ENCODE results near the gene TRUB1.
A peak's percentile ranks its signal among the peaks of the same experiment; 100 is the strongest.

TRUB1 gene

GRCh38 chr10:114995468-114996247 lies 57.7 kb downstream of the TRUB1 start:
- H3K36me3 ChIP-seq (ENCODE audit: control insufficient read depth, insufficient read depth, low read length), result no peaks in the 10 kb centered on the region
- no peak overlapping the region for H3K27ac ChIP-seq (ENCODE audit: low read depth, low read length)
- H3K18ac ChIP-seq (ENCODE audit: low read length), result no peak overlapping the region
- H3K79me1 ChIP-seq (ENCODE audit: low read length), result no peaks in the 10 kb centered on the region
- WGBS (ENCODE audit: extremely low coverage, insufficient coverage, low lambda C conversion rate), result no CpG with 5 or more reads among the region's 6 CpGs
- no peak for DNase-seq
- no peak overlapping the region for H3K4me2 ChIP-seq (ENCODE audit: low read length)
- H2BK15ac ChIP-seq (replicated peaks; ENCODE audit: low read depth), result no peak overlapping the region
- no peak overlapping the region for H4K8ac ChIP-seq (ENCODE audit: low read depth, low read length)
- H2BK120ac ChIP-seq (ENCODE audit: low read depth, low read length), result no peak overlapping the region
- H3K4me1 ChIP-seq (ENCODE audit: control insufficient read depth, low read depth, low read length), result no peaks in the 10 kb centered on the region
- no peaks in the 10 kb centered on the region for H3K79me2 ChIP-seq (ENCODE audit: control insufficient read depth, insufficient read depth, low read length)
- H3K27me3 ChIP-seq (ENCODE audit: insufficient read depth, low read length, poor library complexity), result no peaks in the 10 kb centered on the region
- H2AK5ac ChIP-seq (ENCODE audit: low read length), result no peak overlapping the region
- H3K4ac ChIP-seq (ENCODE audit: low read depth, low read length), result no peak overlapping the region
- no peak overlapping the region for H3K4me3 ChIP-seq (ENCODE audit: low read length)
- H2BK5ac ChIP-seq (ENCODE audit: low read length), result no peak overlapping the region
- H4K5ac ChIP-seq (ENCODE audit: low read length), result no peak overlapping the region
- H3K23ac ChIP-seq (ENCODE audit: low read length), result no peak overlapping the region
- H3K9ac ChIP-seq (ENCODE audit: low read length), result no peak overlapping the region
- H3K56ac ChIP-seq (ENCODE audit: low read length), result no peak overlapping the region

DNA sequence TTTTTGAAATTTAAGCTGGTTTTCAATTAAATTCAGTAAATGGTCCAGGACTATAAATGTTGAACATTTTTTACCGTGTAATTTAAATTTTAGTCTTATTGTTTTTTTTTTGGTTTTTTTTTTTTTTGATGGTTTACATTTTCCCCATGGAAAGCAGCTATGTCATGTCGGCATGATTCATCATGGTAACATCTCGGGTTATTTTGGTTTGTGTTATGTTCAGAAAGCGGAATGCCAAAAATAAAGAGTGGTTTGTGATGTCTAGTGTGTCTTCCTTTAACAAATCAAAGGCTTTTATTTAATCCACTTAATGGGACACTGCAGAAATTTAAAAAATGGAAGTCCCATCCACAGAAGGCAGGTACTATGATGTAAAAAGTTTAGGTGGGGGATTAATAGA lies 58.5 kb downstream of the TRUB1 start:
- H3K9ac ChIP-seq (ENCODE audit: low read length), result no peak overlapping the region
- no peak overlapping the region for H3K56ac ChIP-seq (ENCODE audit: low read length)
- H2BK15ac ChIP-seq (replicated peaks; ENCODE audit: low read depth), result no peak overlapping the region
- no peak overlapping the region for H2BK5ac ChIP-seq (ENCODE audit: low read length)
- H3K4me1 ChIP-seq (ENCODE audit: control insufficient read depth, low read depth, low read length), result no peaks in the 10 kb centered on the region
- no peak overlapping the region for H2AK5ac ChIP-seq (ENCODE audit: low read length)
- H2BK120ac ChIP-seq (ENCODE audit: low read depth, low read length), result no peak overlapping the region
- H3K79me1 ChIP-seq (ENCODE audit: low read length), result no peaks in the 10 kb centered on the region
- H3K27me3 ChIP-seq (ENCODE audit: insufficient read depth, low read length, poor library complexity), result no peaks in the 10 kb centered on the region
- WGBS (ENCODE audit: extremely low coverage, insufficient coverage, low lambda C conversion rate), result no CpG with 5 or more reads among the region's 4 CpGs
- H3K18ac ChIP-seq (ENCODE audit: low read length), result no peak overlapping the region
- H4K5ac ChIP-seq (ENCODE audit: low read length), result no peak overlapping the region
- H3K79me2 ChIP-seq (ENCODE audit: control insufficient read depth, insufficient read depth, low read length), result no peaks in the 10 kb centered on the region
- no peaks in the 10 kb centered on the region for H3K36me3 ChIP-seq (ENCODE audit: control insufficient read depth, insufficient read depth, low read length)
- no peak overlapping the region for H3K27ac ChIP-seq (ENCODE audit: low read depth, low read length)
- no peak overlapping the region for H3K4me2 ChIP-seq (ENCODE audit: low read length)
- no peak overlapping the region for H3K4ac ChIP-seq (ENCODE audit: low read depth, low read length)
- H3K4me3 ChIP-seq (ENCODE audit: low read length), result no peak overlapping the region
- H3K23ac ChIP-seq (ENCODE audit: low read length), result no peak overlapping the region
- H4K8ac ChIP-seq (ENCODE audit: low read depth, low read length), result no peak overlapping the region
- no peak for DNase-seq

GRCh38 chr10:114998993-114999392 lies 61.0 kb downstream of the TRUB1 start:
- no peaks in the 10 kb centered on the region for H3K79me1 ChIP-seq (ENCODE audit: low read length)
- H2BK15ac ChIP-seq (replicated peaks; ENCODE audit: low read depth), result no peak overlapping the region
- H3K27me3 ChIP-seq (ENCODE audit: insufficient read depth, low read length, poor library complexity), result no peaks in the 10 kb centered on the region
- no peak overlapping the region for H2BK120ac ChIP-seq (ENCODE audit: low read depth, low read length)
- no peaks in the 10 kb centered on the region for H3K36me3 ChIP-seq (ENCODE audit: control insufficient read depth, insufficient read depth, low read length)
- H2AK5ac ChIP-seq (ENCODE audit: low read length), result no peak overlapping the region
- H3K4me3 ChIP-seq (ENCODE audit: low read length), result no peak overlapping the region
- no peaks in the 10 kb centered on the region for H3K79me2 ChIP-seq (ENCODE audit: control insufficient read depth, insufficient read depth, low read length)
- H4K5ac ChIP-seq (ENCODE audit: low read length), result no peak overlapping the region
- no peak overlapping the region for H4K8ac ChIP-seq (ENCODE audit: low read depth, low read length)
- no peak overlapping the region for H3K27ac ChIP-seq (ENCODE audit: low read depth, low read length)
- no peak overlapping the region for H3K23ac ChIP-seq (ENCODE audit: low read length)
- H3K18ac ChIP-seq (ENCODE audit: low read length), result no peak overlapping the region
- H3K9ac ChIP-seq (ENCODE audit: low read length), result no peak overlapping the region
- H3K4ac ChIP-seq (ENCODE audit: low read depth, low read length), result no peak overlapping the region
- DNase-seq, result peak; percentile 20
- no CpG with 5 or more reads among the region's 7 CpGs for WGBS (ENCODE audit: extremely low coverage, insufficient coverage, low lambda C conversion rate)
- H3K4me1 ChIP-seq (ENCODE audit: control insufficient read depth, low read depth, low read length), result no peaks in the 10 kb centered on the region
- H3K4me2 ChIP-seq (ENCODE audit: low read length), result no peak overlapping the region
- no peak overlapping the region for H2BK5ac ChIP-seq (ENCODE audit: low read length)
- H3K56ac ChIP-seq (ENCODE audit: low read length), result no peak overlapping the region

DNA sequence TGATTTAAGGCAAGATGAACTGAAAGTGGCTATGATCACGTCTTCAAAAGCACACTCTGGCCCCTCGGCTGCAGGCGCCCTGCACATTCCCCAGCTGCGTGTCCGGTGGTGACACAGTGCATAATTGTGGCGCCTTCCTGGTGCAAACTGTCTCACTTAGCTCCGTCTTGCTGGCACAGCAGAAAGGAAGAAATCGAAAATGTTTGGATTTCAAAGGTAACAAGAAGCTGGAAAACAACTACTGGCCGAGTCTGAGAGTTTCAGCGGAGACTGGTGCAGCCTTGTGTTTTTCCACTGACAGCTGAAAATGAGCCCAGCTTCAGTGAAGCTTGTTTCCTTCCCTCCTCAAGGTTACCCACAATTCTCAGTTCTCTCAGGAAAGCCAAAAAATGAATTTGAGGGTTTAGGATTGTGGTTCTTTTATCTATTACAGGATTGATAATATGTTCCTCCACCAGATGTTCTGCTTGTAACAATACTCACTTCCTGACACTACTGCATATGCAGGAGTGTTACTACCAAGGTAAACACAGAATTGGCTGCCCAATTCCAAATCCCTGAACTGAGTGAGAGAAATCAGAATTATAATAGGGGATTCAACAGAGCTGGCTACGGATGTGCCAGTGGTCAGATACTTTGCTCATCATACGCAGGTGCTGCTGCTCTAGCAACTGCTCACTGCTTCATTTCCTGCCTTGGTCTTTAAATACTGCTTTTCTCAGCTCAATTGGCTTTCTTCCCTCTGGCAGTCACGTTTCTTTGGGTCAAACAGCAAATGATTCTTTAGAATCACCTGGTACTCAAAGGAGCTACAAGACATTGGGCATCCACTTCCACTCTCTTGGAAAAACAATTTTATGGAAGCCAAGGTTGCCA lies 63.7 kb downstream of the TRUB1 start:
- DNase-seq, result no peak
- H3K79me2 ChIP-seq (ENCODE audit: control insufficient read depth, insufficient read depth, low read length), result no peaks in the 10 kb centered on the region
- H3K79me1 ChIP-seq (ENCODE audit: low read length), result no peaks in the 10 kb centered on the region
- no CpG with 5 or more reads among the region's 13 CpGs for WGBS (ENCODE audit: extremely low coverage, insufficient coverage, low lambda C conversion rate)
- H3K4me3 ChIP-seq (ENCODE audit: low read length), result no peak overlapping the region
- H3K9ac ChIP-seq (ENCODE audit: low read length), result no peak overlapping the region
- no peak overlapping the region for H2BK15ac ChIP-seq (replicated peaks; ENCODE audit: low read depth)
- H3K4me2 ChIP-seq (ENCODE audit: low read length), result no peak overlapping the region
- H3K18ac ChIP-seq (ENCODE audit: low read length), result no peak overlapping the region
- no peak overlapping the region for H2BK5ac ChIP-seq (ENCODE audit: low read length)
- no peaks in the 10 kb centered on the region for H3K27me3 ChIP-seq (ENCODE audit: insufficient read depth, low read length, poor library complexity)
- no peaks in the 10 kb centered on the region for H3K4me1 ChIP-seq (ENCODE audit: control insufficient read depth, low read depth, low read length)
- H3K23ac ChIP-seq (ENCODE audit: low read length), result no peak overlapping the region
- H4K5ac ChIP-seq (ENCODE audit: low read length), result no peak overlapping the region
- no peak overlapping the region for H3K4ac ChIP-seq (ENCODE audit: low read depth, low read length)
- no peak overlapping the region for H3K56ac ChIP-seq (ENCODE audit: low read length)
- H4K8ac ChIP-seq (ENCODE audit: low read depth, low read length), result no peak overlapping the region
- H2BK120ac ChIP-seq (ENCODE audit: low read depth, low read length), result no peak overlapping the region
- no peak overlapping the region for H3K27ac ChIP-seq (ENCODE audit: low read depth, low read length)
- H2AK5ac ChIP-seq (ENCODE audit: low read length), result no peak overlapping the region
- H3K36me3 ChIP-seq (ENCODE audit: control insufficient read depth, insufficient read depth, low read length), result no peaks in the 10 kb centered on the region

- H2AK5ac ChIP-seq (ENCODE audit: low read length), result no peak overlapping the region
- H3K23ac ChIP-seq (ENCODE audit: low read length), result no peak overlapping the region
- no peak overlapping the region for H3K56ac ChIP-seq (ENCODE audit: low read length)
- H2BK15ac ChIP-seq (replicated peaks; ENCODE audit: low read depth), result no peak overlapping the region
- H4K8ac ChIP-seq (ENCODE audit: low read depth, low read length), result no peak overlapping the region
- no peaks in the 10 kb centered on the region for H3K27me3 ChIP-seq (ENCODE audit: insufficient read depth, low read length, poor library complexity)
- no peaks in the 10 kb centered on the region for H3K79me1 ChIP-seq (ENCODE audit: low read length)
- no peak overlapping the region for H4K5ac ChIP-seq (ENCODE audit: low read length)
- no CpG with 5 or more reads among the region's 2 CpGs for WGBS (ENCODE audit: extremely low coverage, insufficient coverage, low lambda C conversion rate)
- H3K4me2 ChIP-seq (ENCODE audit: low read length), result no peak overlapping the region
- no peak overlapping the region for H3K9ac ChIP-seq (ENCODE audit: low read length)
- no peak overlapping the region for H3K18ac ChIP-seq (ENCODE audit: low read length)
- no peak overlapping the region for H3K27ac ChIP-seq (ENCODE audit: low read depth, low read length)
- H2BK120ac ChIP-seq (ENCODE audit: low read depth, low read length), result no peak overlapping the region
- no peak overlapping the region for H2BK5ac ChIP-seq (ENCODE audit: low read length)
- no peak overlapping the region for H3K4me3 ChIP-seq (ENCODE audit: low read length)
- no peak for DNase-seq
- H3K4me1 ChIP-seq (ENCODE audit: control insufficient read depth, low read depth, low read length), result no peaks in the 10 kb centered on the region
- H3K79me2 ChIP-seq (ENCODE audit: control insufficient read depth, insufficient read depth, low read length), result no peaks in the 10 kb centered on the region
- H3K4ac ChIP-seq (ENCODE audit: low read depth, low read length), result no peak overlapping the region
- no peaks in the 10 kb centered on the region for H3K36me3 ChIP-seq (ENCODE audit: control insufficient read depth, insufficient read depth, low read length)
These were observed 65.4 kb downstream of the TRUB1 start for GRCh38 chr10:115003396-115003795.

Data from mesendoderm (in vitro differentiated cells).